ENCODE results near the gene MRPL22. TPM values are rescaled to one million over a fixed set of nuclear protein-coding genes. Genes with fewer than 3 reads are reported as not detected.

MRPL22 gene
- total and polyA plus RNA-seq, 4 donors = 12.5 to 57.3 (median 20.9) TPM

DNA sequence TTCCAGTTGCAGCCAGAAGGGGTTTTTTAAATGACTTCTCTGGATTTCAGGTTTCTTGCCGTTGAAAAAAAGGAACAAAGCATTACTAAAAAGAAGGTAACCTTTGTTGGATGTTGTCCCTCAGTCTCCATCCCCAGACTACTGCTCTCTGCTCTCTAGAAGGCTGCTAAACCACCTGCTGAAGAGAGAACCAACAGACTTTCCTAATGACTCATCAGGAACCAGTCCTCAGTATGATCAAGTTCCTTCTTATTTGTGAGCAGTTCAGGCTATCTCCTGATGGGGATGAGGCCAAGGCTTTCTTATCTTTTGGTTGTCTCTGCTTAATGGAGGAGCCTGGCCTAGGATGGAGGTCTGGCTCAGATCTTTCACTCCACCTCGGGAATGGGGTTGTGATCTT, 76.7 kb downstream of the MRPL22 start:
- Histone ChIP-seq H3K27ac (ENCODE audit: low read depth in 1 of 2, low read length in 2 of 2) (no peak overlapping the region), H3K27me3 (ENCODE audit: control insufficient read depth in 4 of 4, insufficient read depth in 4 of 4, low read length in 3 of 4) (no peaks in the 10 kb centered on the region), H3K4me1 (ENCODE audit: control insufficient read depth in 4 of 4, insufficient read depth in 4 of 4, low read length in 3 of 4) (peaks cover 0 to 1% (median 0%) of the 10 kb centered on the region in 4 donors), H3K36me3 (ENCODE audit: control insufficient read depth in 4 of 4, insufficient read depth in 3 of 4, low read depth in 1 of 4, low read length in 3 of 4) (no peaks in the 10 kb centered on the region), H3K9me3 (ENCODE audit: control insufficient read depth in 4 of 4, low read length in 3 of 4) (no peaks in the 10 kb centered on the region), H3K9ac (ENCODE audit: low read depth in 1 of 2, low read length in 2 of 2) (no peak overlapping the region), H3K4me3 (ENCODE audit: low read depth in 1 of 3, low read length in 3 of 3) (no peak overlapping the region)
- 58% methylated on average over 2 of the region's 2 CpGs for WGBS
- TF ChIP-seq SP1 (IDR thresholded peaks at IDR 0.05) (no peak), GABPA (IDR thresholded peaks at IDR 0.05 in 1 of 2, conservative IDR thresholded peaks at IDR 0.05 in 1 of 2) (no peak), YY1 (IDR thresholded peaks at IDR 0.05) (no peak)
- TF ChIP-seq, protein P1, sequence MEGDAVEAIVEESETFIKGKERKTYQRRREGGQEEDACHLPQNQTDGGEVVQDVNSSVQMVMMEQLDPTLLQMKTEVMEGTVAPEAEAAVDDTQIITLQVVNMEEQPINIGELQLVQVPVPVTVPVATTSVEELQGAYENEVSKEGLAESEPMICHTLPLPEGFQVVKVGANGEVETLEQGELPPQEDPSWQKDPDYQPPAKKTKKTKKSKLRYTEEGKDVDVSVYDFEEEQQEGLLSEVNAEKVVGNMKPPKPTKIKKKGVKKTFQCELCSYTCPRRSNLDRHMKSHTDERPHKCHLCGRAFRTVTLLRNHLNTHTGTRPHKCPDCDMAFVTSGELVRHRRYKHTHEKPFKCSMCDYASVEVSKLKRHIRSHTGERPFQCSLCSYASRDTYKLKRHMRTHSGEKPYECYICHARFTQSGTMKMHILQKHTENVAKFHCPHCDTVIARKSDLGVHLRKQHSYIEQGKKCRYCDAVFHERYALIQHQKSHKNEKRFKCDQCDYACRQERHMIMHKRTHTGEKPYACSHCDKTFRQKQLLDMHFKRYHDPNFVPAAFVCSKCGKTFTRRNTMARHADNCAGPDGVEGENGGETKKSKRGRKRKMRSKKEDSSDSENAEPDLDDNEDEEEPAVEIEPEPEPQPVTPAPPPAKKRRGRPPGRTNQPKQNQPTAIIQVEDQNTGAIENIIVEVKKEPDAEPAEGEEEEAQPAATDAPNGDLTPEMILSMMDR (IDR thresholded peaks at IDR 0.05; ENCODE audit: low read depth, low read length, missing input control) = no peak
- TF ChIP-seq, protein P2, sequence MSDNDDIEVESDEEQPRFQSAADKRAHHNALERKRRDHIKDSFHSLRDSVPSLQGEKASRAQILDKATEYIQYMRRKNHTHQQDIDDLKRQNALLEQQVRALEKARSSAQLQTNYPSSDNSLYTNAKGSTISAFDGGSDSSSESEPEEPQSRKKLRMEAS (IDR thresholded peaks at IDR 0.05) = no peak
- TF ChIP-seq, protein P3, sequence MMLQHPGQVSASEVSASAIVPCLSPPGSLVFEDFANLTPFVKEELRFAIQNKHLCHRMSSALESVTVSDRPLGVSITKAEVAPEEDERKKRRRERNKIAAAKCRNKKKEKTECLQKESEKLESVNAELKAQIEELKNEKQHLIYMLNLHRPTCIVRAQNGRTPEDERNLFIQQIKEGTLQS (IDR thresholded peaks at IDR 0.05) = no peak
- DNase-seq (ENCODE audit: low spot score) = no peak

Other genes starting within 250 kb of the MRPL22 start
- gene LARP1, start 185.7 kb upstream of the MRPL22 start, total RNA-seq = 10 to 100 TPM; 37.7 to 74.1 TPM
- 10 to 100 TPM; 26.0 to 27.5 TPM for gene LARP1, start 185.7 kb upstream of the MRPL22 start, polyA plus RNA-seq
- gene FAXDC2, start 90.5 kb upstream of the MRPL22 start, total RNA-seq = 100 to 1,000 TPM in 1 of 2 donors, 10 to 100 TPM in 1; 73.0 to 110 TPM
- gene FAXDC2, start 90.5 kb upstream of the MRPL22 start, polyA plus RNA-seq = 10 to 100 TPM; 27.5 to 56.1 TPM
- gene CNOT8, start 82.4 kb upstream of the MRPL22 start, total RNA-seq = 10 to 100 TPM; 28.9 to 38.9 TPM
- gene CNOT8, start 82.4 kb upstream of the MRPL22 start, polyA plus RNA-seq = 10 to 100 TPM; 12.6 to 12.7 TPM
- 10 to 100 TPM in 1 of 2 donors, 1 to 10 TPM in 1; 8.7 to 10.3 TPM for gene GEMIN5, start 2.9 kb upstream of the MRPL22 start, total RNA-seq
- gene GEMIN5, start 2.9 kb upstream of the MRPL22 start, polyA plus RNA-seq = 1 to 10 TPM; 3.0 to 3.6 TPM
- under 1 TPM; 0.05 to 0.17 TPM for gene KIF4B, start 72.7 kb downstream of the MRPL22 start, total RNA-seq
- not detected for gene KIF4B, start 72.7 kb downstream of the MRPL22 start, polyA plus RNA-seq

All from liver (tissue), 9 donors.